Measurements from ENCODE around the gene KLK2. TPM values are rescaled to one million over a fixed set of nuclear protein-coding genes. Genes with fewer than 3 reads are reported as not detected.

KLK2 gene
- polyA plus RNA-seq, 1 donor (not counting 4 experiments of a cell fraction or from before 2014, with no cell fraction given): 0.07 TPM

- Histone ChIP-seq H3K36me3 (ENCODE audit: control insufficient read depth in 2 of 2, extremely low read depth in 1 of 2, insufficient read depth in 2 of 2, low read length in 2 of 2) (no peaks in the 10 kb centered on the region), H3K4me3 (ENCODE audit: control insufficient read depth in 2 of 3, extremely low read depth in 1 of 3, insufficient read depth in 2 of 3, low read depth in 1 of 3, low read length in 3 of 3) (no peak overlapping the region), H3K9me1 (ENCODE audit: control insufficient read depth, extremely low read depth, insufficient read depth, low read length) (no peaks in the 10 kb centered on the region), H3K4me1 (ENCODE audit: control insufficient read depth, extremely low read depth, insufficient read depth, low read length) (no peaks in the 10 kb centered on the region), H3K4me2 (ENCODE audit: control insufficient read depth, extremely low read depth, insufficient read depth, low read depth, low read length) (no peak overlapping the region), H3K9me3 (ENCODE audit: control insufficient read depth, low read depth, low read length) (no peaks in the 10 kb centered on the region), H4K20me1 (ENCODE audit: control insufficient read depth, extremely low read depth, insufficient read depth, low read length) (no peaks in the 10 kb centered on the region), H2AFZ (ENCODE audit: control insufficient read depth, low read length) (no peak overlapping the region), H3K79me2 (ENCODE audit: control insufficient read depth, insufficient read depth, low read length) (no peaks in the 10 kb centered on the region), H3K9ac (ENCODE audit: control insufficient read depth, extremely low read depth, insufficient read depth, low read length) (no peak overlapping the region), H3K27ac (ENCODE audit: control insufficient read depth, insufficient read depth, low read length) (no peak overlapping the region), H3K27me3 (ENCODE audit: control insufficient read depth, extremely low read depth, insufficient read depth, low read length) (peaks cover 75% of the 10 kb centered on the region)
- FAIRE-seq (no peak), DNase-seq (ENCODE audit: low read depth, low spot score) (no peak)
- TF ChIP-seq CTCF (optimal IDR thresholded peaks at IDR 0.05 in 1 of 3, IDR thresholded peaks at IDR 0.05 in 1 of 3, conservative IDR thresholded peaks at IDR 0.05 in 1 of 3; ENCODE audit: extremely low read depth in 1 of 3, insufficient read depth in 2 of 3, low read length in 3 of 3): no peak
- peak; percentile 67 for TF ChIP-seq EZH2 (IDR thresholded peaks at IDR 0.05; ENCODE audit: low read length)
- dilution Hi-C loops (cut with MboI; ENCODE audit: extremely low pct_ligation_motif_present, low sequenced_read_pairs): no loop called here
Observed at GRCh38 chr19:50912102-50912599, 38.9 kb downstream of the KLK2 start.

- no peak overlapping the region for H3K4me3 ChIP-seq (ENCODE audit: control insufficient read depth in 2 of 3, extremely low read depth in 1 of 3, insufficient read depth in 2 of 3, low read depth in 1 of 3, low read length in 3 of 3)
- H3K4me2 ChIP-seq (ENCODE audit: control insufficient read depth, extremely low read depth, insufficient read depth, low read depth, low read length): no peak overlapping the region
- no peaks in the 10 kb centered on the region for H3K9me3 ChIP-seq (ENCODE audit: control insufficient read depth, low read depth, low read length)
- dilution Hi-C loops (cut with MboI; ENCODE audit: extremely low pct_ligation_motif_present, low sequenced_read_pairs): no loop called here
- no peaks in the 10 kb centered on the region for H3K36me3 ChIP-seq (ENCODE audit: control insufficient read depth in 2 of 2, extremely low read depth in 1 of 2, insufficient read depth in 2 of 2, low read length in 2 of 2)
- peaks cover 71% of the 10 kb centered on the region for H3K27me3 ChIP-seq (ENCODE audit: control insufficient read depth, extremely low read depth, insufficient read depth, low read length)
- H3K27ac ChIP-seq (ENCODE audit: control insufficient read depth, insufficient read depth, low read length): no peak overlapping the region
- H2AFZ ChIP-seq (ENCODE audit: control insufficient read depth, low read length): no peak overlapping the region
- TF ChIP-seq EZH2 (IDR thresholded peaks at IDR 0.05; ENCODE audit: low read length) (peak; percentile 48), CTCF (optimal IDR thresholded peaks at IDR 0.05 in 1 of 3, IDR thresholded peaks at IDR 0.05 in 1 of 3, conservative IDR thresholded peaks at IDR 0.05 in 1 of 3; ENCODE audit: extremely low read depth in 1 of 3, insufficient read depth in 2 of 3, low read length in 3 of 3) (no peak)
- no peaks in the 10 kb centered on the region for H3K79me2 ChIP-seq (ENCODE audit: control insufficient read depth, insufficient read depth, low read length)
- no peaks in the 10 kb centered on the region for H3K4me1 ChIP-seq (ENCODE audit: control insufficient read depth, extremely low read depth, insufficient read depth, low read length)
- H3K9me1 ChIP-seq (ENCODE audit: control insufficient read depth, extremely low read depth, insufficient read depth, low read length): no peaks in the 10 kb centered on the region
- no peak for FAIRE-seq
- no peak overlapping the region for H3K9ac ChIP-seq (ENCODE audit: control insufficient read depth, extremely low read depth, insufficient read depth, low read length)
- no peaks in the 10 kb centered on the region for H4K20me1 ChIP-seq (ENCODE audit: control insufficient read depth, extremely low read depth, insufficient read depth, low read length)
- no peak for DNase-seq (ENCODE audit: low read depth, low spot score)
Observed at GRCh38 chr19:50912727-50913716, 39.8 kb downstream of the KLK2 start.

Data from keratinocyte (primary cell).